ELF-1 (cell line): ENCODE data around the gene SLC41A1.
A peak's percentile ranks its signal among the peaks of the same experiment; 100 is the strongest.

Experiments
- DNase-seq: peaks from one replicate; pipeline ENCODE4 v3.0.0-alpha.2; 2016; ENCODE audit warnings: low read depth, low spot score

The SLC41A1 gene

DNA sequence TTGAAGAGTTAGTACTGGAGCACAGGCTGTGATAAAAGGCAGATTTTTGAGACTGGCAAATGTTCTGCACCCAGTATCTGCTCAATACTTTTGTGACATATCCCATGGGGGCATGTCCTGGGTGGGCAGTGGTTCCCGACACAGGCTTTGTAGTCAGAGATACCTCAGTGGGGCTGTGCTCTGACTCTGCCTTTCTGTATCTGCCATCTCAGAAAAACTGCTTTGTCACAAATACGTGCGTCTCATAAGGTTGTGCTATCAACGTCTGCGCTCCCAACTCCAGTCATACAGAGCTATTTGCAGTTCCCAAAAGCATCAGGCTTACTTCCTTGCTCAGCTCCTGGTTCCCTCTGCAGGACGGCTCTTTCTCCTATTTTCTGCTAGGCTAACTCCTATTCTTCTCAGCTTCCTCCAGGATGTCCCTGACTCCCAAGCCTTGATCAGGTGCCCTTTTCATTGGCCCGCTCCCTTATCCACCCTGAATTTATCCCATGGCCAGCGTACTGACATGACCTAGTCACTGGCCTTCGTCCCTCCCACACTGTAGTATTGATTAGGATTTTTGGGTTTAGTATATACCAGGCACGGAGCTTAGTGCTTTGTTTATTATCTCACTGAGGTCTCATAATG lies 25.6 kb downstream of the SLC41A1 start:
- DNase-seq, result no peak

DNA sequence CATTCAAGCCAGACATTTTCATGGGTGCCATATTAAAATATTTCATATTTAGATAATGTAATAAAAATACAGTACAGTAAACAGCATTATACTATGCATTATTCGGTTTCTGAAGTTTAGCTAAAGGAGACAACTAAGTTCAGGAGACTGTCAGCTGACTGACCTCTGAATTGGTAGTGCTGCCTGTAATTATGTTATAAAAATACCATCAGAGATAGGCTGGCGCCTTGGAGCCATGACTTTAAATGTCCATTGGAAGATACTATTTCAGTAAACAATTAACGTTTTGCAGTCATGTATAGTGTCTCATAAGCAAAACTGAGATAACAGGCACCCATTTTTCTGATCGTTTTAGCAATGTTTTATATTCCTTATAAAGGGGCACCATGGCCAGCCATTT lies 26.4 kb downstream of the SLC41A1 start:
- DNase-seq, result no peak

- DNase-seq, result no peak
Measured at GRCh38 chr1:205785446-205785845, 27.6 kb downstream of the SLC41A1 start.

DNA sequence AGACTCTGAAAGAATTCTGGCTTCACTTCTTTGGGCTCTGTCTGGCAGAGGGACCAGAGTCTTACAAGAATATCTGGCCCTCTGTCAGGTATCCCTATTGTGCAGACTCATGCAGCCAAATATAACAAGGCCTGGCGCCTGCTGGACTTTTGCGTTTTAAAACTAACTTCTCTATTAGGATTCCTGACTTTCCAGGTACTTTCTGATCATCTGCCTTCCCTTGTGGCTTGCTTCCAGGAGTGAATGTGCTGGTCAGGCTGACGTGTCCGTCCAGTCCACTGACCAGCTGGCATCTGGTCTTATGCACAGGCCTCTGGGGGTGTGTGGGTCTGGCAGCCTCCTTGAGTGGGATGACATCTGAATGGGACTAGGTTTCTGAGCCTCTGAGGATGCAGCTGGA lies 29.1 kb downstream of the SLC41A1 start:
- no peak for DNase-seq

DNA sequence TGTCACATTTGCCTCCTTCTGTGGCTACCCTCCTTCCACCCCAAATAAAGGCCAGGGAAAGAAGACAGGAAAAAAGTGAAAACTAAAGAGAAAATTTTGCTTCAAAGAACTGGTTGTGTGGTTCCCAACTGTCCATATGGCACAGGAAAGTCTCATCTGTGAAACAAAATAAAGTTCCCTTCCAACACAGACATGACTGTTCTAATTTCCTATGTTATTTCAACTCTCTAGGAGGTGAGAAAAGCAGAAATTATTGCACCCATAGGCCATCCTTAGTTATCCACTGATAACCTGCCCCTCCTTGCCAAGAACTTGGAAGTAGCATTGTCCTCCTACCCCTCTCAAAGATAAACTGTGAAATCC lies 29.6 kb downstream of the SLC41A1 start:
- no peak for DNase-seq

- no peak for DNase-seq
Measured at GRCh38 chr1:205782627-205783432, 30.2 kb downstream of the SLC41A1 start.

- DNase-seq, result no peak
Measured at GRCh38 chr1:205780335-205780734, 32.7 kb downstream of the SLC41A1 start.

GRCh38 chr1:205777994-205778393 lies 35.0 kb downstream of the SLC41A1 start:
- no peak for DNase-seq

GRCh38 chr1:205775717-205776056 lies 37.3 kb downstream of the SLC41A1 start:
- no peak for DNase-seq

- peak; percentile 83 for DNase-seq
Measured at GRCh38 chr1:205775015-205775716, 37.8 kb downstream of the SLC41A1 start, which contains the start of gene RAB29. Gene RAB29, minus strand, starts transcription at chr1:205775482. Its CDS starts 526 bp downstream, at chr1:205774956.

- DNase-seq, result peak; percentile 54
Measured at GRCh38 chr1:205774198-205775014, 38.6 kb downstream of the SLC41A1 start.

DNA sequence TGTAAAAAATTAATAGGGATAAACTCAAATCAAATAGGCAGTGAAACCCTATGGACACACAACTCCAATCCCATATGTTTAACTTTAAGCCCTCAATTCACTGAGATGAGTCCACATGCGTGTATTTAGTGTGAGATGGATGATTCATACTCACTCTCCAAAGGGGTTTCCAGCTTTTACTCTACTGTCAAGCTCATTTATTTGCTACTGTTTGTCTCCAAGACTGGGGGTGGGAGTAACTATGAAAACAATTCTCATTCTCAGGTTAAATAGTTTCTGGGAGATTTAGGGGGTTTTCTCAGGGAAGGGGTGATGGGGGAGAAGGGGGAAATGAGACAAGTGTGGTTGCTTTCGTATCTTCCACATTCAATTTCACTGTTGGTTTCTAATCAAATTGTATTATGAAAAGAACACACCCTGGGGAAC lies 40.4 kb downstream of the SLC41A1 start:
- no peak for DNase-seq

DNA sequence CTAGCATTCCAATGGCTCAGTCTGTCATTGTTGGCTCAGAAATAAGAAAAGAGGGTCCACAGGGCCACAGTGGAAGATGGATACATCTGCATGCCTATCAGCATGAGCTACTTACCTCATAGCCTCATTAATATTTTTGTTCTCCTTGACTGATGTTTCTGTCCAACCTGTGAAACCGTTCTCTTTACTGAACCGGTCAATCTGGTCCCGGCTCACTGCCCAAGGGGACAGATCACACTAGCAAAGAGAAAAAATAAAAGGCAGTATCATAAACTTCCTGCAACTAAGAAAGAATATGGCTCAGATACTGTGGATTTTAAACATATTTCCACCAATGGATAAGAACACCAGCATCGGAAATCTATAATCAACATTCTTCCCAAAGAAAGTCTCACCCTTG lies 42.4 kb downstream of the SLC41A1 start:
- DNase-seq, result no peak

DNA sequence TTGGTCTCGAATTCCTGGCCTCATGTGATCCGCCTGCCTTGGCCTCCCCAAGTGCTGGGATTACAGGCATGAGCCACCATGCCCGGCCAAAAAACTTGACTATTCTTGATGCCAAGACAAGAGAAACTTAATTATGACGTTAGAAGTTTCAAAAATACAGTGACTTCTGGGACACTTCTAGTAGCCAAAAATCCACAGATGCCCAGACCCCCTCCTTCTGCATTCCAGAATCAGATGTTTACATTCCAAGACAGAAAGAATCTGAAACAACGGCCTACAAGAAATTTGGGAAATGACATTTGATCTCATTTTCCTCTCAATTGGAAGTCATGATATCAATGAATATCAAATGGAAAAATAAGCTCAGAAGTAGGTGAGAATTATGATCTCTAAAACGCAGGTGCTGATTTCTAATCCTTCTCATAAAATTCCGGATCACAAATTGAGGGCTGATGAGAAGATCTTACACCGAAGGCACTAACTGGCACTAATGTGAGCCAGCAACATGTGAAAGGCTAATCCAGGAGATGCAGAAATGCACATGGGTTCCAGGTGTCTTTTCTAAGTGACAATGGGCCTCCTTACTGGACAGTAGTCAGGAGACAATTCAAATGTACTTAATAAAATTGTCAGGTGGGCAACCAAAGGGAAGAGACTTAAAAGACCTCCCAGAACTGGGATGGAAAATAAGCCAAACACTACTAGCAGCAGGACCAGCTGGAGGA lies 43.2 kb downstream of the SLC41A1 start:
- DNase-seq, result no peak

DNA sequence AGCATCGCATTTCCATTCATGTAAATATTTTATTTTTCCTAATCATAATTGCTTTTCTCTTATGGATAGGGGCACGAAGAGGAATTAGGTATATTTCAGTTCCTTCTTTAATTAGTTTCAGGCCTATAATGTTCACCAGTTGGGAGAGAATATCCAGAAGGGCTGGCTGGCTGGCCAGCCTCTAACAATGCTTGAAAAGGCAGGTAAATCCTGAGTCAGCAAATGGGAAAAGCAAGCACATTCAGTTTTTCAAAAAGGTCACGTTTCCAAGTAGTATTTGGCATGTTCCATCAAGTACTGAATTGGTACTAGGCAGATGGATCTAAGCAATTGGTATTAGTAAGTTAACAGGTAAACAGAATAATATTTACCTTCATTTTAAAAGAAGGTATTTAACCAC lies 45.8 kb downstream of the SLC41A1 start:
- no peak for DNase-seq

- no peak for DNase-seq
Measured at GRCh38 chr1:205766570-205766969, 46.4 kb downstream of the SLC41A1 start.

- no peak for DNase-seq
Measured at GRCh38 chr1:205766038-205766437, 47.0 kb downstream of the SLC41A1 start.

DNA sequence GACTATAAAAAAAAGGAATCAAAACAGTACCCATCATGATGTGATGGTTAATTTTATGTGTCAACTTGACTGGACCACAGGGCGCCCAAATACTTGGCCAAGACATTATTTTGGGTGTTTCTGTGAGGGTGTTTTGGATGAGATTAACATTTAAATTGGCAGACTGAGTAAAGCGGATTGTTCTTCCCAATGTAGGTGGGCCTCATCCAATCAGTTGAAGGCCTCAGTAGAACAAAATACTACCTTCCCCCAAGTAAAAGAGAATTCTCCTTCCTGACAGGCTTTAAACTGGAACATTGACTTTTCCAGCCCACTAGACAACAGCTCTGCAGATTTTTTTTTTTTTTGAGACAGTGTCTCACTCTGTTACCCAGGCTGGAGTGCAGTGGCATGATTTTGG lies 48.4 kb downstream of the SLC41A1 start:
- DNase-seq, result no peak

GRCh38 chr1:205763980-205764379 lies 49.0 kb downstream of the SLC41A1 start:
- no peak for DNase-seq

DNA sequence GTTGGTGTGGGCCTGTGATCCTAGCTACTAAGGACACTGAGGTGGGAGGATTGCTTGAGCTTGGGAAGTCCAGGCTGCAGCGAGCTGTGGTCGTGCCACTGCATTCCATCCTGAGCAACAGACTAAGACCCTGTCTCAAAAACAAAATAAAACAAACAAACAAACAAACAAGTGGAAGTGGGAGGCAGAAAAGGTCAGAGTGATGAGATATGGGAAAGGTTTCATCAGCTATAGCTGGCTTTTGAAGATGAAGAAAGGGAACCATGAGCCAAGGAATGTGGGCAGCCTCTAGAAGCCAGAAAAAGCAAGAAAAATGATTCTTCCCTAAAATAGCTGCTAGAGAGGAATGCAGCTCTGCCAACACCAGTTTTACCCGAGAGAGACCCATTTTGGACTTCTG lies 52.4 kb downstream of the SLC41A1 start:
- DNase-seq, result no peak

GRCh38 chr1:205756552-205756951 lies 56.4 kb downstream of the SLC41A1 start:
- no peak for DNase-seq
